22Rv1 (cell line): ENCODE data around the gene SASH1.

ENCODE experiments used
- H3K27ac ChIP-seq: fragments of 450-650 bp; 2 replicates; pipeline ENCODE4 v1.5.1; 2017
- CTCF ChIP-seq: fragments of 450-650 bp; IDR thresholded peaks from 2 replicates; pipeline ENCODE4 v1.5.1; 2017; ENCODE audit warnings: mild to moderate bottlenecking
- ZFX ChIP-seq: fragments of 450-650 bp; IDR thresholded peaks from 2 replicates; pipeline ENCODE4 v1.6.1; 2017; ENCODE audit warnings: antibody characterized with exemption, borderline replicate concordance

The SASH1 gene

GRCh38 chr6:148523551-148523950 lies 180.9 kb downstream of the SASH1 start:
- TF ChIP-seq CTCF (no peak), ZFX (no peak)
- no peak overlapping the region for H3K27ac ChIP-seq

GRCh38 chr6:148524471-148524882 lies 181.8 kb downstream of the SASH1 start:
- H3K27ac ChIP-seq = no peak overlapping the region
- TF ChIP-seq ZFX (no peak), CTCF (no peak)

GRCh38 chr6:148524976-148525375 lies 182.3 kb downstream of the SASH1 start:
- no peak overlapping the region for H3K27ac ChIP-seq
- TF ChIP-seq CTCF (no peak), ZFX (no peak)

GRCh38 chr6:148525453-148525852 lies 182.8 kb downstream of the SASH1 start:
- TF ChIP-seq ZFX (no peak), CTCF (no peak)
- no peak overlapping the region for H3K27ac ChIP-seq

GRCh38 chr6:148526145-148526544 lies 183.5 kb downstream of the SASH1 start:
- H3K27ac ChIP-seq = no peak overlapping the region

GRCh38 chr6:148528292-148528691 lies 185.7 kb downstream of the SASH1 start:
- no peak for TF ChIP-seq ZFX
- no peak for TF ChIP-seq CTCF
- H3K27ac ChIP-seq = no peak overlapping the region

More at GRCh38 chr6:148526145-148526544, 183.5 kb downstream of the SASH1 start:
- TF ChIP-seq ZFX (no peak), CTCF (no peak)

GRCh38 chr6:148529010-148529409 lies 186.4 kb downstream of the SASH1 start:
- TF ChIP-seq CTCF (no peak), ZFX (no peak)
- H3K27ac ChIP-seq = no peak overlapping the region
